HUES64 (cell line): ENCODE results near the gene AFF1.

Source experiments
- H3K27ac ChIP-seq: 2 replicates; pipeline ENCODE4 v1.7.0; 2013; ENCODE audit warnings: low read depth, low read length, inconsistent platforms
- H3K27me3 ChIP-seq: 2 replicates; pipeline ENCODE4 v1.6.1; 2013; ENCODE audit warnings: mild to moderate bottlenecking, low read length; ENCODE audit not compliant: insufficient read depth
- H3K36me3 ChIP-seq: 2 replicates; pipeline ENCODE4 v1.6.1; 2013; ENCODE audit warnings: mild to moderate bottlenecking, low read length; ENCODE audit not compliant: insufficient read depth
- H3K4me1 ChIP-seq: 2 replicates; pipeline ENCODE4 v1.6.1; 2013; ENCODE audit warnings: mild to moderate bottlenecking, low read length, moderate library complexity; ENCODE audit not compliant: insufficient read depth
- H3K4me3 ChIP-seq: 2 replicates; pipeline ENCODE4 v1.5.1; 2013; ENCODE audit warnings: mild to moderate bottlenecking, low read length, moderate library complexity
- H3K9ac ChIP-seq: 2 replicates; pipeline ENCODE4 v1.6.1; 2013; ENCODE audit warnings: mild to moderate bottlenecking, low read depth, low read length
- H3K9me3 ChIP-seq: 2 replicates; pipeline ENCODE4 v1.6.1; 2013; ENCODE audit warnings: low read depth, low read length; ENCODE audit not compliant: insufficient read depth
- WGBS: fragments of 150-250, 120-280 bp; methylation state at CpG from one replicate; pipeline ENCODE4 v1.1.7; 2013; ENCODE audit warnings: missing lambda C conversion rate; 5-methylcytosine and 5-hydroxymethylcytosine counted together

AFF1 gene

GRCh38 chr4:87180767-87181166 is 246.0 kb downstream of the AFF1 start:
- Histone ChIP-seq H3K9me3 (no peaks in the 10 kb centered on the region), H3K9ac (no peak overlapping the region)
- 89% methylated on average over 2 of the region's 2 CpGs for WGBS

GRCh38 chr4:87185146-87185870 is 250.5 kb downstream of the AFF1 start:
- no peaks in the 10 kb centered on the region for H3K9me3 ChIP-seq
- no peaks in the 10 kb centered on the region for H3K4me1 ChIP-seq
- no peaks in the 10 kb centered on the region for H3K36me3 ChIP-seq
- no peak overlapping the region for H3K27ac ChIP-seq
- H3K27me3 ChIP-seq = no peaks in the 10 kb centered on the region
- no peak overlapping the region for H3K9ac ChIP-seq
- 96% methylated on average over 5 of the region's 5 CpGs for WGBS
- H3K4me3 ChIP-seq = no peak overlapping the region

More at GRCh38 chr4:87180767-87181166, 246.0 kb downstream of the AFF1 start:
- Histone ChIP-seq H3K27me3 (no peaks in the 10 kb centered on the region), H3K4me1 (no peaks in the 10 kb centered on the region), H3K36me3 (peaks cover 5% of the 10 kb centered on the region; the same call in 1 of the 2 replicates), H3K27ac (no peak overlapping the region), H3K4me3 (no peak overlapping the region)

GRCh38 chr4:87188048-87188447 is 253.2 kb downstream of the AFF1 start:
- no peaks in the 10 kb centered on the region for H3K36me3 ChIP-seq
- 90% methylated on average over 2 of the region's 2 CpGs for WGBS
- H3K27ac ChIP-seq = no peak overlapping the region
- no peak overlapping the region for H3K4me3 ChIP-seq
- no peaks in the 10 kb centered on the region for H3K27me3 ChIP-seq
- H3K9me3 ChIP-seq = no peaks in the 10 kb centered on the region
- no peaks in the 10 kb centered on the region for H3K4me1 ChIP-seq
- no peak overlapping the region for H3K9ac ChIP-seq

- 93% methylated on average over 7 of the region's 7 CpGs for WGBS
- Histone ChIP-seq H3K9ac (no peak overlapping the region), H3K4me1 (no peaks in the 10 kb centered on the region), H3K27ac (no peak overlapping the region), H3K4me3 (no peak overlapping the region), H3K9me3 (no peaks in the 10 kb centered on the region), H3K36me3 (no peaks in the 10 kb centered on the region), H3K27me3 (no peaks in the 10 kb centered on the region)
Measured at GRCh38 chr4:87188932-87189331, 254.1 kb downstream of the AFF1 start.
